Natural killer cell treated with Interleukin-12 subunit alpha and Interleukin-12 subunit beta and Interleukin-15 and Interleukin-18, amount 100 ng/mL, for 72 hours (primary cell): ENCODE results near the gene KRT71. TPM values are rescaled to one million over a fixed set of nuclear protein-coding genes. Genes with fewer than 3 reads are reported as not detected.
"Not testable (repeated sequence)": the region's sequence is repeated elsewhere in the genome, so short reads cannot be mapped to it uniquely, and the experiment has no call there.

ENCODE experiments used
- ATAC-seq, 2 donors: fragments of 150-1000 bp; cut with Tn5 transposase in 1 of 2; sonication (Bioruptor Pico), chemical (Tn5 transposase) in 1 of 2; 2 replicates each; pipeline ENCODE4 v1.10.0; 2021
- DNase-seq: peaks from one replicate; pipeline ENCODE4 v3.0.0; 2022; ENCODE audit warnings: low spot score
- H3K27ac Mint-ChIP-seq, 2 donors: 1 replicate in 1 of 2; 2 replicates in 1 of 2; pipeline ENCODE4 v1.8.0; 2022; ENCODE audit warnings: mixed read lengths in 2 of 2, mild to moderate bottlenecking in 1 of 2, moderate library complexity in 1 of 2
- H3K27me3 Mint-ChIP-seq, 2 donors: 1 replicate in 1 of 2; 2 replicates in 1 of 2; pipeline ENCODE4 v1.8.0; 2022; ENCODE audit warnings: mixed read lengths in 2 of 2
- H3K36me3 Mint-ChIP-seq: one replicate; pipeline ENCODE4 v1.8.0; 2022; ENCODE audit warnings: mixed read lengths
- H3K4me1 Mint-ChIP-seq, 2 donors: 1 replicate in 1 of 2; 2 replicates in 1 of 2; pipeline ENCODE4 v1.8.0; 2022; ENCODE audit warnings: low read depth in 2 of 2, mixed read lengths in 2 of 2, mild to moderate bottlenecking in 1 of 2
- H3K4me3 Mint-ChIP-seq: one replicate; pipeline ENCODE4 v1.8.0; 2022; ENCODE audit warnings: mixed read lengths
- H3K9me3 Mint-ChIP-seq: 2 replicates; pipeline ENCODE4 v1.8.0; 2022; ENCODE audit warnings: mixed read lengths
- total RNA-seq, 2 donors: library from RNA; stranded (reverse); gene quantifications; one replicate each; pipeline ENCODE4 v1.2.3, GENCODE V29; 2022

Gene KRT71
- total RNA-seq: not detected

DNA sequence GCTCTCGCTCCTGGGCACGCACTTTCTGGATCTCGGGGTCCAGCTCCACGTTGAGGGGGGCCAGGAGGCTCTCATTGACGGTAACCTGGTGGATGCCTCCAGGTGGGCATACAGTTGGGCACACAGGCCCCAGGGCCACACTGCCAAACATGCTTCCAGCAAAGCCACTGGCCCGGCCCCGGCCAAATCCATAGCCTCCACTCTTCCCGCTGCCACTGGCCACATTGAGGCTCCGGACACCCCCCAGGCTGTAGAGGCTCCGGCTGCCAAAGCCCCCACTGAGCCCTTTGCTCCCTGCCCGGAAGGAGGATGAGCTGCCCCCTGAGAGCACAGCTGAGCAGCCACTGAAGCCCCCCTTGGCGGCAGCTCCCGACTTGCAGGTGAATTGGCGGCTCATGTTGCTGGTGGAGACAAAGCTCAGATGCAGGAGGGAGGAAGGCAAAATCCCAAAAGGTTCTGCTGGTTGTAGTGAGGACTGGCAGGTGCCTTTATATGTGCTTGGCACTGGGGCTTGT is at the start of gene KRT71:
KRT71 (minus strand) TSS at position 465 of the 515 bp plus-strand sequence; CDS start at position 397, 68 bp downstream.
- H3K36me3 Mint-ChIP-seq: no peaks in the 10 kb centered on the region
- H3K9me3 Mint-ChIP-seq: peaks cover 3% of the 10 kb centered on the region

DNA sequence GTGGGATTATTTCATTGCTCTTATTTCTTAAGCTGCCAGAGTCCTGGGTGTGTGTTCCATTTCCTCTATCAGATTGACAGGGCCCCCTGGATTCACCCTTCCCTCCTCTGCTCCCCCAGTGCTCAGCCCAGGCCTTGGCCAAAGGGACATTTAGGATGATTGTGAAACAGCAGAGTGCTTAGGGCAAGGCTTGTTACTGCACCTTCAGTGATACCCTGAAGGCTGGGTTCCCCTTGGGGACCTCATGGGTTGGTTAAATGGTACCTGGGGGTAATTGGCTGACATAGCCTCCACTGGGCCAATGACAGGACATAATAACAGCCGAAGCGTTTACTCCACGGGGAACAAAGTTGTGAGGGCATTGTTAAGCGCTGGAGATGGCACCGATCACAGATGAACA is 49.6 kb upstream of the KRT71 start:
- Mint-ChIP-seq H3K27ac (peak overlapping the region in 1 of 2 donors; percentile 20), H3K4me3 (no peak overlapping the region), H3K36me3 (no peaks in the 10 kb centered on the region), H3K4me1 (peaks cover 14 to 27% of the 10 kb centered on the region in 2 donors), H3K27me3 (peaks cover 5 to 18% of the 10 kb centered on the region in 2 donors), H3K9me3 (no peaks in the 10 kb centered on the region)
- ATAC-seq (no peak), DNase-seq (no peak)

More for the DNA sequence above, at the start of gene KRT71:
- DNase-seq (no peak), ATAC-seq (no peak)
- H3K27ac Mint-ChIP-seq: no peak within 1 kb of the TSS
- peaks cover 37% of the 10 kb centered on the region in 2 donors for H3K4me1 Mint-ChIP-seq
- peaks cover 3 to 6% of the 10 kb centered on the region in 2 donors for H3K27me3 Mint-ChIP-seq
- no peak within 1 kb of the TSS for H3K4me3 Mint-ChIP-seq

DNA sequence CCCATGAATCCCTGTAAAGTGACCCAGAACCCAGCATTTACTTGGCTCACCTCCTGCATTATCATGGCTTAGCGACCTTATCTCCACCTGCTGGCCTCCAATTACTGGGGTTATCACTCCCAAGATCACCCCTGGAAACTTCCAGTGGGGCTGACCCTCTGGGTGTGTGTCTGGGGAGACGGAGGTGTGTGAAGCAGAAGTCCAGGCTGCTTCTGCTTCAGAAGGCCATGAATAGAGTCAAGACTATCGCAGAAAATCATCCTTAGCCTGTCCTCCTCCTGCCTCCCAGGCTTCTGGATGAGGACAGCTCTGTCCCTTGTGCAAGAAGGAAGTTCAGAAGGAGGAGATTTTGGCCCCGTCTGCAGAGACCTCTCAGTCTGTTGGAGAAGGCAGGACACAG is 48.7 kb upstream of the KRT71 start:
- Mint-ChIP-seq H3K36me3 (no peaks in the 10 kb centered on the region), H3K4me1 (peaks cover 12 to 25% of the 10 kb centered on the region in 2 donors), H3K4me3 (no peak overlapping the region), H3K9me3 (no peaks in the 10 kb centered on the region), H3K27ac (no peak overlapping the region), H3K27me3 (peaks cover 5 to 15% of the 10 kb centered on the region in 2 donors)
- DNase-seq (no peak), ATAC-seq (no peak)

DNA sequence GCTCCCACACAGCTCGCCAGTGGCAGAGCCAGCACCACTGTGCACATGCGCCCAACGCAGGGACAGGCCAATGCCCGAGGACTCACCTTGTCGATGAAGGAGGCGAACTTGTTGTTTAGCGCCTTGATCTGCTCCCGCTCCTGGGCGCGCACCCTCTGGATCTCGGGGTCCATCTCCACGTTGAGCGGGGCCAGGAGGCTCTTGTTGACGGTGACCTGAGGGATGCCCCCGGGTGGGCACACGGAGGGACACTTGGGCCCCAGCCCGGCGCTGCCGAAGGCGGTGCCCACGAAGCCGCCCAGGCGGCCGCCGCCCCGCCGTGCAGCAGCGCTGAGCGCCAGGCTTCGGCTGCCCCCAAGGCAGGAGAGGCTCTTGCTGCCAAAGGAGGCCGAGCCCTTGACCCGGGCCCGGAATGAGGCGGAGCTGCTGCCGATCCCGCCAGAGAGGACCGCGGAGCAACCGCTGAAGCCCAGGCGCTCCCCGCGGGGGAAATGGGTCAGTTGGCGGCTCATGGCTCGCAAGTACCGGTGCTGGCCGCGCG is 48.1 kb upstream of the KRT71 start, which contains the start of gene KRT72:
KRT72 (minus strand) TSS at position 523 of the 541 bp plus-strand sequence; CDS start at position 512, 11 bp downstream.
- Mint-ChIP-seq H3K27me3 (peaks cover 5 to 15% of the 10 kb centered on the region in 2 donors), H3K9me3 (no peaks in the 10 kb centered on the region), H3K36me3 (no peaks in the 10 kb centered on the region), H3K4me3 (no peak within 1 kb of the TSS), H3K4me1 (peaks cover 11 to 23% of the 10 kb centered on the region in 2 donors), H3K27ac (peak within 1 kb of the TSS in 1 of 2 donors; percentile 20)
- DNase-seq (no peak), ATAC-seq (no peak)

DNA sequence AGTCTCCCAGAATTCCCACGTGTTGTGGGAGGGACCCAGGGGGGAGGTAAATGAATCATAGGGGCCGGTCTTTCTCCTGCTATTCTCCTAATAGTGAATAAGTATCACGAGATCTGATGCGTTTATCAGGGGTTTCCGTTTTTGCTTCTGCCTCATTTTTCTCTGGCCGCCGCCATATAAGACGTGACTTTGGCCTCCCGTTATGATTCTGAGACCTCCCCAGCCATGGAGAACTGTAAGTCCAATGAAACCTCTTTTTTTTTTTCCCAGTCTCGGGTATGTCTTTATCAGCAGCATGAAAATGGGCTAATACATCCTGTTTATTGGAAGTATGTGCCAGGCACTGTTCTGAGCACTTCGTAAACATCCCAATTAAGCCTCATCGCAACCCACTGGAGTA is 47.5 kb upstream of the KRT71 start:
- ATAC-seq (no peak), DNase-seq (no peak)
- no peaks in the 10 kb centered on the region for H3K9me3 Mint-ChIP-seq
- no peak overlapping the region for H3K27ac Mint-ChIP-seq
- no peaks in the 10 kb centered on the region for H3K36me3 Mint-ChIP-seq
- H3K4me1 Mint-ChIP-seq: peaks cover 6 to 18% of the 10 kb centered on the region in 2 donors
- H3K27me3 Mint-ChIP-seq: peaks cover 5 to 15% of the 10 kb centered on the region in 2 donors
- no peak overlapping the region for H3K4me3 Mint-ChIP-seq

DNA sequence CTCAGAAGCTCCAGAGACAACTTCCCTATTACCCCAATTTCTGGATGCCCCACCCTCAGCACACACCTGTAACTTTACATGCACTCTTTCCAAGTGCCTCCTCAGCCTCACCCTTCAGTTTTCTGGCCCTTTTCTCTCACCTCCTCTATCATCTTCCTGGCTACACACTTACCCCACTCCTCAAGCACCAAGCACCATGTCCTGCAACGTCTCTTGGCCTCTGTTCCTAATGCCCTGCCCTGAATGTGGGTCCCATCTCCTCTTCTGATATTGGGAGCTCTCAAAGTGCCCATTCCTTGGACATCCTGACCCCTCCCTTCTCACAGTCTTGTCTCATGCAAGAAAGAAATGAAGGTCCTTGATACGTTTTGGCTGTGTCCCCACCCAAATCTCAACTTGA is 47.1 kb upstream of the KRT71 start:
- DNase-seq: no peak
- Mint-ChIP-seq H3K4me1 (peaks cover 2 to 16% of the 10 kb centered on the region in 2 donors), H3K9me3 (no peaks in the 10 kb centered on the region), H3K36me3 (no peaks in the 10 kb centered on the region), H3K27ac (no peak overlapping the region), H3K27me3 (peaks cover 5 to 15% of the 10 kb centered on the region in 2 donors), H3K4me3 (no peak overlapping the region)
- no peak for ATAC-seq

DNA sequence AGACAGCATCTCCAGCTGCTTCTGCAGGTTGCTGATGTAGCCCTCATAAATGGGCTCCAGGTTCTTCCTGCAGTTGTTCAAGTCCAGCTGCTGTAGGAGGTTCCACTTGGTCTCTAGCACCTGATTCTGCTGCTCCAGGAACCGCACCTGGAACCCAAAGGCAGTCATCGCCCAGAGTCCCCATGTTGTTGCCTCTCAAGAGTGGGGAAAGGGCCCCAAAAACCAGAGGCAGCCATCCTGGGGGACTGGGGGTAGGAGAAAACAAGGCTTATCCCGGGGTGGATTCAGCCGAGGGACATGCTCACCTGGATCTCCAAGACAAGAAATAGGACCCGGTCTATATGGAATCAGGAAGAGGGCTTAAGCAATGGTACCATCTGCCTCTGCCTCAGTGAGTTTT is 46.0 kb upstream of the KRT71 start:
- no peaks in the 10 kb centered on the region for H3K36me3 Mint-ChIP-seq
- no peaks in the 10 kb centered on the region for H3K9me3 Mint-ChIP-seq
- H3K27me3 Mint-ChIP-seq: peaks cover 5 to 15% of the 10 kb centered on the region in 2 donors
- H3K4me3 Mint-ChIP-seq: no peak overlapping the region
- ATAC-seq (no peak), DNase-seq (no peak)
- H3K4me1 Mint-ChIP-seq: peaks cover 0 to 14% of the 10 kb centered on the region in 2 donors
- no peak overlapping the region for H3K27ac Mint-ChIP-seq

DNA sequence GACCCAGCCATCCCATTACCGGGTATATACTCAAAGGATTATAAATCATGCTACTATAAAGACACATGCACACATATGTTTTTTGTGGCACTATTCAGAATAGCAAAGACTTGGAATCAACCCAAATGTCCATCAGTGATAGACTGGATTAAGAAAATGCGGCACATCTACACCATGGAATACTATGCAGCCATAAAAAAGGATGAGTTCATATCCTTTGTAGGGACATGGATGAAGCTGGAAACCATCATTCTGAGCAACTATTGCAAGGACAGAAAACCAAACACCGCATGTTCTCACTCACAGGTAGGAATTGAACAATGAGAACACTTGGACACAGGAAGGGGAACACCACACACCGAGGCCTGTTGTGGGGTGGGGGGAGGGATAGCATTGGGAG is 41.3 kb upstream of the KRT71 start:
- H3K4me3 Mint-ChIP-seq, DNase-seq, ATAC-seq, H3K4me1 Mint-ChIP-seq, H3K27me3 Mint-ChIP-seq, H3K36me3 Mint-ChIP-seq, H3K9me3 Mint-ChIP-seq, H3K27ac Mint-ChIP-seq: not testable (repeated sequence)

DNA sequence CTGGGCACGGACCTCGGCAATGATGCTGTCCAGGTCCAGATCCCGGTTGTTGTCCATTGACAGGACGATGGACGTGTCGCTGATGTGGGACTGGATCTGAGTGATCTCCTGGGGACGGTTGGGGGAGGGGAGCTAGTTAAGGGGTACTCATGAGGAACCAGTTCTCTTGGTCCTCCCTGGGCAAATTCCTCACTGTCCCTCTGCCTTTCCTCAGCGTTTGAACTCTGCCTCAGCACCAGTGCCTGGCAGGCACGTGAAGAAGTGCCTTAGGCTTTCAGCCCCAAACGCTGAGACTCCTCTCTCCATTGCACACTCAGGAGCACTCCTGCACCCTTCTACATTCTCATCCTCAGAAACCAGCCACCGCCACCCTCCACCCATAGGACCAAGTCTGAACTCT is 38.6 kb upstream of the KRT71 start:
- Mint-ChIP-seq H3K4me3 (no peak overlapping the region), H3K36me3 (no peaks in the 10 kb centered on the region), H3K27ac (no peak overlapping the region), H3K4me1 (peaks cover 10 to 11% of the 10 kb centered on the region in 2 donors), H3K9me3 (no peaks in the 10 kb centered on the region), H3K27me3 (peaks cover 0 to 7% of the 10 kb centered on the region in 2 donors)
- no peak for ATAC-seq
- DNase-seq: no peak

DNA sequence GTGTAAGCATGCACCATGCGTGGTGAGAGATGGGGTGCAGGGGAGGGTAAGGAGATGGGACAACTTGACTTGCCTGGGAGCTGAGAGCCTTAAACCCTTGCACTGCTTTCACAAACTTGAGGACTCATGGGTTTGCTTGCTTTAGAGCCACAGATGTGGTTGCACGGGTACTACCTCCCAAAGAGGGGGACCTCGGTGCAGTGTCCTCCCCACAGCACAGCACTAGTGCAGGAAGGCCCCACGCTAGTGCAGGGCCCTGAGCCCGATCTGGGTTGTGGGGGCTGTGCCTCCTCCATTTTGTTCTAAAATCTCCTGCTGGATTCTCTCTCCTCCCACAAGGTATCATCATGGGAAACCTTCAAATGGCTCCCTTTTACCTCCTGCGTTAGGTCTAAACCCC is 37.1 kb upstream of the KRT71 start:
- Mint-ChIP-seq H3K27me3 (peaks cover 0 to 7% of the 10 kb centered on the region in 2 donors), H3K9me3 (no peaks in the 10 kb centered on the region), H3K4me3 (no peak overlapping the region), H3K36me3 (no peaks in the 10 kb centered on the region), H3K4me1 (peaks cover 22 to 23% of the 10 kb centered on the region in 2 donors), H3K27ac (no peak overlapping the region)
- DNase-seq (no peak), ATAC-seq (no peak)

DNA sequence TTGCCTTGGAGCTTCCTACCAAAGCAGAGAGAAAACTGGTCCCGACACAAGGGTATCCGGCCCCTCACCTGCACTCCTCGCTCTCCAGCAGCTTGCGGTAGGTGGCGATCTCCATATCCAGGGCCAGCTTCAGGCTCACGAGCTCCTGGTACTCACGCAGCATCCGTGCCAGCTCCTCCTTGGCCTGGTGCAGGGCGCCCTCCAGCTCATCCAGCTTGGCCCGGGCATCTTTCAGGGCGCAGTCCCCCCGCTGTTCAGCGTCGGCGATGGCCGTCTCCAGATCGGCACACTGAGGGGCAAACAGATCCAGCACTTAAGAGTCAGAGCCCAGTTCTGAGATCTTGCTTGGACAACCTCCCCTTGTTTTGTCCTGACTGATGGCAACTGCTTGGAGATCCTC is 34.6 kb upstream of the KRT71 start:
- Mint-ChIP-seq H3K4me3 (no peak overlapping the region), H3K9me3 (no peaks in the 10 kb centered on the region), H3K27me3 (peaks cover 0 to 7% of the 10 kb centered on the region in 2 donors), H3K27ac (no peak overlapping the region), H3K4me1 (peaks cover 29 to 33% of the 10 kb centered on the region in 2 donors), H3K36me3 (no peaks in the 10 kb centered on the region)
- DNase-seq: no peak
- ATAC-seq: no peak

DNA sequence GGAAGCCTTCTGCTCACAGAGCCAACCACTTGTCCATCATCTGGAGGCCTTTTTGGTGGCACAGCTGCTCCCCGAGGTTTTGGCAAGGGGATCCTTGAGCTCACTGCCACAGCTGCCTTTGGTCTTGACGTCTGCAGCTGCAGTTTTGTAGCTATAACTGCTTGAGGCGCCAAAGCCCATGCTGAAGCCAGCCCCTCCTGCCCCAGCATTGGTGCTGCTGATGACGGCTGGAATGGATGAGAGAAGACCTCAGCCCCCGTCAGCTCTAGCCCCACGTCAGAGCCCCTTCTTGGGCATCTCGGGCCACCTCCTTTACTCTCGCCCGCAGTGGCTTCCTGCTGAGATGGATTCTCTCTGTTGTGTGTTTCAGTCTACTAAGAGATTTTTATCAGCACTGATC is 33.0 kb upstream of the KRT71 start:
- peaks cover 29 to 33% of the 10 kb centered on the region in 2 donors for H3K4me1 Mint-ChIP-seq
- DNase-seq (no peak), ATAC-seq (peak in 1 of 2 donors; percentile 29)
- H3K27me3 Mint-ChIP-seq: no peaks in the 10 kb centered on the region
- H3K4me3 Mint-ChIP-seq: no peak overlapping the region
- no peaks in the 10 kb centered on the region for H3K36me3 Mint-ChIP-seq
- H3K9me3 Mint-ChIP-seq: no peaks in the 10 kb centered on the region
- no peak overlapping the region for H3K27ac Mint-ChIP-seq

DNA sequence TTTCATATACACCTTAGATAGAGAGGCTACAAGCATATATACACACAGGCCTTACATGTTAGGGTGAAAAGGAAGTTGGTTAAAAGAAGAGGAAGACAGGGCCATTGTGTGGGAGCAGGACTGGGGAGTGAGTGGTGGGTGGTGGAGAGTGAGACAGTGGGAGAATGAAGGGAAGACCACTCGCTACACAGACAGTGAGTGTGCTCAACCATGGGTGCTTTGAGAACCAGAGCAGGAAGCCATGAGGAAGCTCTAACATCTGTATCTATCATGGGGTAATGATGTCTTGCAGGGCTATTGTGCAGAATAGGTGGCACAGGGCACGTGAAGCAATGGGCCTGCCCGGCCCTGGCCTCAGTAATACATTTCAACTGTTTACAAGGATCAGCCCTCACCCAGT is 32.1 kb upstream of the KRT71 start:
- no peaks in the 10 kb centered on the region for H3K36me3 Mint-ChIP-seq
- peaks cover 32 to 33% of the 10 kb centered on the region in 2 donors for H3K4me1 Mint-ChIP-seq
- H3K27me3 Mint-ChIP-seq: no peaks in the 10 kb centered on the region
- H3K4me3 Mint-ChIP-seq: no peak overlapping the region
- no peak for DNase-seq
- ATAC-seq: no peak
- H3K27ac Mint-ChIP-seq: no peak overlapping the region
- H3K9me3 Mint-ChIP-seq: no peaks in the 10 kb centered on the region

DNA sequence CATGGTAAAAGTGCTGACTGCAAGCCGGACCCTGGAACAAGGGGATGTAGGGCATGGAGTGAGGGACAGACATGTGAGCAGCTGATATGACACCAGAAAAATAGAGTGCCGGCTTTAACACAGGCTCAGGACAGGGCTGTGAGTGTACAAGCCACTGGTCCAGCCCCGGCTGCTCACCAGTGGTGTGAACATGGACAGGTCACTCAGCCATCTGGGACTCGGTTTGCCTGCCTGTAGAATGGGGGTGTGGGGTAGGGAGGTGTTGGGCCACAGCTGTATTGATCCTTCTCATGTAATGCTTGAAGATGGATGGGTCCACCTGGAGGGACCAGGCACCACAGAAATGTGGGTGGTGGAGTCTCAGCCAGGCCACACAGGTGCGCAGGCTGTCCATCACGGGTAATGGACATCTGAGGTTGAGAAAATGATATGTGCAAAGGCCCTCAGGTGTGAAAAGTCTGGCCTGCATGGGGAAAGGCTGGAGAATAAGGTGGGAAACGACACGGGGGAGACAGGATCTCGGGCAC is 31.3 kb upstream of the KRT71 start:
- Mint-ChIP-seq H3K27me3 (no peaks in the 10 kb centered on the region), H3K27ac (no peak overlapping the region), H3K36me3 (no peaks in the 10 kb centered on the region), H3K9me3 (no peaks in the 10 kb centered on the region), H3K4me1 (peaks cover 32 to 33% of the 10 kb centered on the region in 2 donors), H3K4me3 (no peak overlapping the region)
- ATAC-seq (no peak), DNase-seq (no peak)
